Parathyroid adenoma (tissue), 2 donors: ENCODE measurements around the gene PDE8B.
A peak's percentile ranks its signal among the peaks of the same experiment; 100 is the strongest.

Source experiments
- H2AFZ ChIP-seq: fragments of 300-600 bp; sonication (generic); one replicate; pipeline ENCODE4 v1.7.0; 2017; ENCODE audit warnings: antibody characterized with exemption, mild to moderate bottlenecking
- H3K27ac ChIP-seq: fragments of 300-600 bp; sonication (generic); one replicate; pipeline ENCODE4 v1.7.0; 2017
- H3K27me3 ChIP-seq: fragments of 300-600 bp; sonication (generic); one replicate; pipeline ENCODE4 v1.7.0; 2017; ENCODE audit warnings: low read length; ENCODE audit not compliant: control insufficient read depth, insufficient read depth
- H3K36me3 ChIP-seq: fragments of 300-600 bp; sonication (generic); one replicate; pipeline ENCODE4 v1.7.0; 2017; ENCODE audit warnings: low read length; ENCODE audit not compliant: control insufficient read depth, insufficient read depth
- H3K4me1 ChIP-seq: fragments of 300-600 bp; sonication (generic); one replicate; pipeline ENCODE4 v1.7.0; 2017; ENCODE audit warnings: control low read depth
- H3K4me2 ChIP-seq: fragments of 300-600 bp; sonication (generic); one replicate; pipeline ENCODE4 v1.7.0; 2017; ENCODE audit warnings: low read length
- H3K4me3 ChIP-seq: fragments of 300-600 bp; sonication (generic); one replicate; pipeline ENCODE4 v1.7.0; 2017; ENCODE audit warnings: low read depth, low read length
- H3K79me2 ChIP-seq: fragments of 300-600 bp; sonication (generic); one replicate; pipeline ENCODE4 v1.7.0; 2017; ENCODE audit warnings: control low read depth
- H3K9ac ChIP-seq: fragments of 300-600 bp; sonication (generic); one replicate; pipeline ENCODE4 v1.7.0; 2017; ENCODE audit warnings: mild to moderate bottlenecking
- H3K9me3 ChIP-seq: fragments of 300-600 bp; sonication (generic); one replicate; pipeline ENCODE4 v1.7.0; 2017; ENCODE audit warnings: low read length; ENCODE audit not compliant: control insufficient read depth
- CTCF ChIP-seq: fragments of 300-600 bp; sonication (generic); IDR thresholded peaks from one replicate; pipeline ENCODE4 v1.7.0; 2017; ENCODE audit warnings: antibody characterized with exemption, mild to moderate bottlenecking
- donor health status: primary hyperparathyroidism.

PDE8B gene

GRCh38 chr5:77180167-77181081 is 30.1 kb upstream of the PDE8B start:
- no peaks in the 10 kb centered on the region for H3K9me3 ChIP-seq
- H3K4me2 ChIP-seq = peak overlapping the region; percentile 80
- H3K27ac ChIP-seq = no peak overlapping the region
- no peaks in the 10 kb centered on the region for H3K79me2 ChIP-seq
- peak overlapping the region; percentile 14 for H3K4me3 ChIP-seq
- H2AFZ ChIP-seq = peak overlapping the region; percentile 85
- no peaks in the 10 kb centered on the region for H3K36me3 ChIP-seq
- no peak for TF ChIP-seq CTCF
- H3K27me3 ChIP-seq = no peaks in the 10 kb centered on the region
- H3K4me1 ChIP-seq = peaks cover 2% of the 10 kb centered on the region
- H3K9ac ChIP-seq = no peak overlapping the region

DNA sequence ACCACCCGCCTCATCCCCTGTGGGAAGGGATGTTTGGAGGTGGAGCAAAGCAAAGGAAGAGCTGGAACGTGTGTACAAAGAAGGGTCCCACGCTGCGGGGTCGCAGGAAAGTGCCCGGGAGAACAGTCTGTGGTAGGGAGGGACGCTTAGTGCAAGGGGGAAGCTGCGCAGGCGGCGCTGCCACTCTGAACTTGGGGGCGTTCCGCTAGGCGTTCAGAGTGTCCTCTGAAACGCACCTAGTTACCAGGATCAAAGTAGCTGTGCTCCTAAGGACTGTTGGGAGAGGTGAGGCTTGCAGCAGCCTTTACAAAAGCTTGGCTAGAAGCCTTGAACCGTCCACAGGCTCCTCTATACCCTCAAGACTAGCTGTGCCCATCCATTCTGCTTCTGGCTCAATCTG is 29.3 kb upstream of the PDE8B start:
- Histone ChIP-seq H3K36me3 (no peaks in the 10 kb centered on the region), H3K4me3 (no peak overlapping the region), H3K9me3 (no peaks in the 10 kb centered on the region), H3K4me2 (no peak overlapping the region), H3K27me3 (no peaks in the 10 kb centered on the region), H3K27ac (no peak overlapping the region), H3K79me2 (no peaks in the 10 kb centered on the region), H2AFZ (peak overlapping the region; percentile 38), H3K9ac (no peak overlapping the region), H3K4me1 (peaks cover 2% of the 10 kb centered on the region)
- TF ChIP-seq CTCF = no peak

- Histone ChIP-seq H3K27me3 (no peaks in the 10 kb centered on the region), H3K4me1 (peaks cover 2% of the 10 kb centered on the region), H3K9me3 (no peaks in the 10 kb centered on the region), H3K27ac (no peak overlapping the region), H3K9ac (no peak overlapping the region), H2AFZ (peak overlapping the region; percentile 38), H3K79me2 (no peaks in the 10 kb centered on the region), H3K4me2 (no peak overlapping the region), H3K4me3 (no peak overlapping the region), H3K36me3 (no peaks in the 10 kb centered on the region)
- TF ChIP-seq CTCF = no peak
Observed at GRCh38 chr5:77181596-77182304, 28.7 kb upstream of the PDE8B start.

GRCh38 chr5:77182367-77182766 is 28.1 kb upstream of the PDE8B start:
- H3K27ac ChIP-seq = no peak overlapping the region
- no peak overlapping the region for H3K4me2 ChIP-seq
- peaks cover 2% of the 10 kb centered on the region for H3K4me1 ChIP-seq
- no peak overlapping the region for H2AFZ ChIP-seq
- no peak overlapping the region for H3K4me3 ChIP-seq
- H3K36me3 ChIP-seq = no peaks in the 10 kb centered on the region
- no peaks in the 10 kb centered on the region for H3K9me3 ChIP-seq
- H3K79me2 ChIP-seq = no peaks in the 10 kb centered on the region
- no peak for TF ChIP-seq CTCF
- H3K27me3 ChIP-seq = no peaks in the 10 kb centered on the region
- no peak overlapping the region for H3K9ac ChIP-seq
